Endothelial cell (in vitro differentiated cells): Measurements from ENCODE around the gene LSM12. TPM values are rescaled to one million over a fixed set of nuclear protein-coding genes. Genes with fewer than 3 reads are reported as not detected.

Experiments
- DNase-seq: peaks from one replicate; pipeline ENCODE4 v3.0.0; 2021; ENCODE audit warnings: low spot score
- H3K27ac Mint-ChIP-seq: one replicate; pipeline ENCODE4 v1.8.0; 2021; ENCODE audit warnings: mixed read lengths, inconsistent platforms; ENCODE audit not compliant: unreplicated experiment
- H3K27me3 Mint-ChIP-seq: one replicate; pipeline ENCODE4 v1.8.0; 2021; ENCODE audit warnings: mild to moderate bottlenecking, moderate library complexity, mixed read lengths, inconsistent platforms; ENCODE audit not compliant: unreplicated experiment
- H3K36me3 Mint-ChIP-seq: one replicate; pipeline ENCODE4 v1.8.0; 2021; ENCODE audit warnings: mild to moderate bottlenecking, low read depth, mixed read lengths, inconsistent platforms; ENCODE audit not compliant: unreplicated experiment
- H3K4me1 Mint-ChIP-seq: one replicate; pipeline ENCODE4 v1.8.0; 2021; ENCODE audit warnings: mild to moderate bottlenecking, mixed read lengths, inconsistent platforms; ENCODE audit not compliant: unreplicated experiment
- H3K4me3 Mint-ChIP-seq: one replicate; pipeline ENCODE4 v1.8.0; 2021; ENCODE audit warnings: mild to moderate bottlenecking, mixed read lengths, inconsistent platforms; ENCODE audit not compliant: unreplicated experiment
- H3K9me3 Mint-ChIP-seq: one replicate; pipeline ENCODE4 v1.8.0; 2021; ENCODE audit warnings: mixed read lengths, inconsistent platforms; ENCODE audit not compliant: unreplicated experiment
- total RNA-seq: library from RNA; stranded (reverse); fragmentation: NEBNext Ultra II Directional; extraction: Animal tissue kit (Norgen Biotek cat#: 25700); gene quantifications from one replicate; pipeline ENCODE4 v1.2.1, GENCODE V29; 2021; ENCODE audit not compliant: unreplicated experiment
- TF ChIP-seq, protein P1 (sequence below): fragments of 200-600 bp; sonication (generic); IDR thresholded peaks from one replicate; pipeline ENCODE4 v1.5.0; 2021; ENCODE audit warnings: antibody characterized with exemption; ENCODE audit not compliant: unreplicated experiment

LSM12 gene
- total RNA-seq, 1 donor from 2014 or later = 63.0 TPM

DNA sequence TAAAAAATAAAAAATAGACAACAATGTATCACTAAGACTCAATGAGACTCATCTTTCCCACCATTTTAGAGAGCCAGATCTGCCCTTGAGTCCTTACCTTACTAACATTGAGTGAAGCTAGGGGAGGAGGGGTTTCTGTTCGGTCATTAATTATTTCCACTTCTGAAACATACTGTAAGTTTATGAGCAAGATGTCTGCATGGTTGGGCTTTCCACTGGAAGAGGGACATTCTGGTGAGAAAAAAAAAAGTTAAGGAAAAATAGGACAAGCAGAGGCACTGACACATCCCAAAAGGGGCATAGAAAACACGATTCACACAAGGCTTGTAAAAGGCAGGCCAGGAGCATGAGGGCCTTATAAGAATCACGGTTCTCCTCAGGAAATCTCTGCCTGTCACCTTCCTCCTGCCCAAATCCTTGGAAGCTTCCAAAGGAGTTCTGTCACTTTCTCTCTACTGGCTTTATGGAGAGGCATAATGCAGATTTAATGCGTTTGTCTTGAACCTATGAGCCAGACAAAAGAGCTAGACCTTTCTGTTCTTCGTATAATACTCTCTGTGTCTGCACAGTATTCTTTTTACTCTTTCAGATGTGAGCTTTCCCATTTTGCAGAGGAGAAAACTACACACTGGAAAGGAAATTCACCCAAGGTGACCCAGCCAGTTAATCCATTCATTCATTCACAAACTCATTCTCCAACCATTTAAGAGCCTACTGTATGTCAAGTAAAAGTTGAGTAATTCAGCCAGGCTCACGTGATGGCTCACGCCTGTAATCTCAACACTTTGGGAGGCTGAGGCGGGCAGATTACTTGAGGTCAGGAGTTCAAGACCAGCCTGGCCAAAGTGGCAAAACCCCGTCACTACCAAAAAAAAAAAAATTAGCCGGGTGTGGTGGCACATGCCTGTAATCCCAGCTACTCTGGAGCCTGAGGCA lies 2.5 kb downstream of the LSM12 start:
- H3K36me3 Mint-ChIP-seq = peaks cover 19% of the 10 kb centered on the region
- H3K4me3 Mint-ChIP-seq = peak overlapping the region; percentile 33
- H3K9me3 Mint-ChIP-seq = no peaks in the 10 kb centered on the region
- H3K27me3 Mint-ChIP-seq = peaks cover 13% of the 10 kb centered on the region
- TF ChIP-seq, protein P1, sequence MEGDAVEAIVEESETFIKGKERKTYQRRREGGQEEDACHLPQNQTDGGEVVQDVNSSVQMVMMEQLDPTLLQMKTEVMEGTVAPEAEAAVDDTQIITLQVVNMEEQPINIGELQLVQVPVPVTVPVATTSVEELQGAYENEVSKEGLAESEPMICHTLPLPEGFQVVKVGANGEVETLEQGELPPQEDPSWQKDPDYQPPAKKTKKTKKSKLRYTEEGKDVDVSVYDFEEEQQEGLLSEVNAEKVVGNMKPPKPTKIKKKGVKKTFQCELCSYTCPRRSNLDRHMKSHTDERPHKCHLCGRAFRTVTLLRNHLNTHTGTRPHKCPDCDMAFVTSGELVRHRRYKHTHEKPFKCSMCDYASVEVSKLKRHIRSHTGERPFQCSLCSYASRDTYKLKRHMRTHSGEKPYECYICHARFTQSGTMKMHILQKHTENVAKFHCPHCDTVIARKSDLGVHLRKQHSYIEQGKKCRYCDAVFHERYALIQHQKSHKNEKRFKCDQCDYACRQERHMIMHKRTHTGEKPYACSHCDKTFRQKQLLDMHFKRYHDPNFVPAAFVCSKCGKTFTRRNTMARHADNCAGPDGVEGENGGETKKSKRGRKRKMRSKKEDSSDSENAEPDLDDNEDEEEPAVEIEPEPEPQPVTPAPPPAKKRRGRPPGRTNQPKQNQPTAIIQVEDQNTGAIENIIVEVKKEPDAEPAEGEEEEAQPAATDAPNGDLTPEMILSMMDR = no peak
- peak overlapping the region; percentile 70 for H3K27ac Mint-ChIP-seq
- no peak for DNase-seq
- H3K4me1 Mint-ChIP-seq = peaks cover 28% of the 10 kb centered on the region

DNA sequence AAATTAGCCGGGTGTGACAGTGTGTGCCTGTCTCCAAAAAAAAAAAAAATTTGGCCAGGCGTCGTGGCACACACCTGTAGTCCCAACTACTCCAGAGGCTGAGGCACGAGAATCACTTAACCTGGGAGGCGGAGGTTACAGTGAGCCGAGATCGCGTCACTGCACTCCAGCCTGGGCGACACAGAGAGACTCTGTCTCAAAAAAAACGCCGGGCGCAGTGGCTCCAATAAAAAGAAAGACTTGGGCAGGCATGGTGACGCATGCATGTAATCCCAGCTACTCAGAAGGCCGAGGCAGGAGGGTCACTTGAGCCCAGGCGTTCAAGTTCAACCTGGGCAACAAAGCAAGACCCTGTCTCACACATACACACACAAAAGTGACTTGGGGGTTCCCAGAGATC lies 3.6 kb downstream of the LSM12 start:
- DNase-seq = no peak
- Mint-ChIP-seq H3K4me1 (peaks cover 22% of the 10 kb centered on the region), H3K9me3 (no peaks in the 10 kb centered on the region), H3K27me3 (peaks cover 7% of the 10 kb centered on the region), H3K4me3 (no peak overlapping the region), H3K27ac (no peak overlapping the region), H3K36me3 (peaks cover 19% of the 10 kb centered on the region)
- TF ChIP-seq, protein P1 = no peak

DNA sequence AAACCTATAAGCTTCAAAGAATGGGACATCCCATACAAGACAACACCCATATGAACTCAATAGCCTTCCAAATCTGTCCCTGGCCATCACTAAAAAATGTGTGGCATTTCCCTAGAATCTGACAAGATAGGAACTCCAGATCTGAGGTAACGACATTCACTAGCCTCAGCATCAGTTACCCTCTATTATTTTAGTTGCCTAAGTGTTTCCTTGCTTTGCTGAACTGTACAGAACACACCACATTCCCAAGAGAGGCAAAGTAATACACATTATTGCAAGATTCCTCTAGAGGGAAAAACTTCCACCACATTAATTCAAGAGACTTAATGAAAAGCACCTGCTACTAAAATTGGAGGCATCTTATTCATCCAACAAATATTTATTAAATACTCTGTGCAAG lies 5.0 kb downstream of the LSM12 start:
- Mint-ChIP-seq H3K4me3 (peak overlapping the region; percentile 52), H3K27ac (no peak overlapping the region), H3K27me3 (peaks cover 5% of the 10 kb centered on the region), H3K9me3 (no peaks in the 10 kb centered on the region), H3K4me1 (peaks cover 20% of the 10 kb centered on the region), H3K36me3 (peaks cover 19% of the 10 kb centered on the region)
- TF ChIP-seq, protein P1 = no peak
- DNase-seq = no peak

- Mint-ChIP-seq H3K27ac (no peak overlapping the region), H3K27me3 (no peaks in the 10 kb centered on the region), H3K9me3 (no peaks in the 10 kb centered on the region), H3K4me1 (peaks cover 13% of the 10 kb centered on the region), H3K4me3 (peak overlapping the region; percentile 76), H3K36me3 (peaks cover 22% of the 10 kb centered on the region)
- TF ChIP-seq, protein P1 = no peak
- no peak for DNase-seq
These were observed 7.2 kb downstream of the LSM12 start for GRCh38 chr17:44059101-44059892.
